Endometrium (tissue), 2 donors: ENCODE data around the gene CTDSPL2.
"Not testable (repeated sequence)": the region's sequence is repeated elsewhere in the genome, so short reads cannot be mapped to it uniquely, and the experiment has no call there.

Source experiments
- FAIRE-seq: peaks from 2 replicates; lab custom pipeline; 2012; peaks lifted over from hg19 to GRCh38; lab: Jason Lieb, UNC
- donor health status: control.
- donor health status: control.

The CTDSPL2 gene

GRCh38 chr15:44426975-44427755 is at the start of gene CTDSPL2:
CTDSPL2 (plus strand) TSS chr15:44427629; CDS start chr15:44459015, 31,386 bp downstream.
- peak; percentile 95 for FAIRE-seq

GRCh38 chr15:44381236-44381635 is 46.2 kb upstream of the CTDSPL2 start:
- FAIRE-seq, result no peak

GRCh38 chr15:44385344-44385942 is 42.0 kb upstream of the CTDSPL2 start:
- no peak for FAIRE-seq

GRCh38 chr15:44394062-44394461 is 33.4 kb upstream of the CTDSPL2 start:
- no peak for FAIRE-seq

GRCh38 chr15:44394562-44394961 is 32.9 kb upstream of the CTDSPL2 start:
- no peak for FAIRE-seq

GRCh38 chr15:44397869-44398268 is 29.6 kb upstream of the CTDSPL2 start:
- no peak for FAIRE-seq

- no peak for FAIRE-seq
These were observed 13.4 kb upstream of the CTDSPL2 start for GRCh38 chr15:44414001-44414400.

- FAIRE-seq, result no peak
These were observed 611 bp downstream of the CTDSPL2 start for GRCh38 chr15:44427756-44428724.

- no peak for FAIRE-seq
These were observed 8.7 kb downstream of the CTDSPL2 start for GRCh38 chr15:44435893-44436667.

- FAIRE-seq, result no peak
These were observed 11.0 kb downstream of the CTDSPL2 start for GRCh38 chr15:44438402-44438801.

GRCh38 chr15:44441095-44441501 is 13.7 kb downstream of the CTDSPL2 start:
- FAIRE-seq, result no peak

GRCh38 chr15:44443515-44443914 is 16.1 kb downstream of the CTDSPL2 start:
- no peak for FAIRE-seq

- no peak for FAIRE-seq
These were observed 20.4 kb downstream of the CTDSPL2 start for GRCh38 chr15:44447772-44448376.

- no peak for FAIRE-seq
These were observed 22.7 kb downstream of the CTDSPL2 start for GRCh38 chr15:44450172-44450571.

GRCh38 chr15:44453578-44454283 is 26.3 kb downstream of the CTDSPL2 start:
- not testable (repeated sequence) for FAIRE-seq

- FAIRE-seq, result no peak
These were observed 31.0 kb downstream of the CTDSPL2 start for GRCh38 chr15:44458429-44458828.

GRCh38 chr15:44468709-44469385 is 41.4 kb downstream of the CTDSPL2 start:
- FAIRE-seq, result no peak

GRCh38 chr15:44471885-44472455 is 44.5 kb downstream of the CTDSPL2 start:
- FAIRE-seq, result no peak

- FAIRE-seq, result no peak
These were observed 51.9 kb downstream of the CTDSPL2 start for GRCh38 chr15:44479343-44479742.

- FAIRE-seq, result no peak
These were observed 54.7 kb downstream of the CTDSPL2 start for GRCh38 chr15:44482090-44482489.
